Measurements from ENCODE around the gene EIF4A2.

DNA sequence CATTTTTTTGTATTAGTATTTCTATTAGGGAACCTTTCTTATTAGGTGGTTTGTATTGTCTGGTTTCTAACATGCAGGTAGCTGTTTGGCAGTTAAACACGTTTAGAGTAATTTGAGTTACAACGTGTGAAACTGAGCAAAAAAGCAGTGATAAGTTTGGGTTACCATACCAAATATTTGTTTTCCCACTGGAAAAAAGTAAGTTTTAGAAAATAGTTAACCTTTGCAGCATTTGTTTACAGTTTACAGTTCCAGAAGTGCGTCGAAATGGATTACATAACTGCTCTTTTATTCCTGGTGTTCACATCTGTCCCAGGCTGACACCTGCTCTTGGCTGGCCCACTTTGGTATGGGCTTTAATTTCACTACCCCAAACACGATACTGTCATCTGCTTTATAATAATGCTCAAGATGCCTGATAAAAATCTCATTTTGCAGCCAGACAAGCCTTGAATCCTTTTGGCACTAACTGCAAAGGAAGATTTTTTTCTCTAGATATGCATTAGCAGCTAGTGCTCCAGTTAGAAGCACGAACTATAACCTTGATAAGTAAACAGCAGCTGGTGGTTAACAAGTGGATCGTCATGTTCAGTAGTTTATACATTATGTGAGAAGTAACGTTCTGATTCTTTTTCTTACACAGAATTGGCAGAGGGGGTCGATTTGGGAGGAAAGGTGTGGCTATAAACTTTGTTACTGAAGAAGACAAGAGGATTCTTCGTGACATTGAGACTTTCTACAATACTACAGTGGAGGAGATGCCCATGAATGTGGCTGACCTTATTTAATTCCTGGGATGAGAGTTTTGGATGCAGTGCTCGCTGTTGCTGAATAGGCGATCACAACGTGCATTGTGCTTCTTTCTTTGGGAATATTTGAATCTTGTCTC is 5.3 kb downstream of the EIF4A2 start:
- TF ChIP-seq, protein P1, sequence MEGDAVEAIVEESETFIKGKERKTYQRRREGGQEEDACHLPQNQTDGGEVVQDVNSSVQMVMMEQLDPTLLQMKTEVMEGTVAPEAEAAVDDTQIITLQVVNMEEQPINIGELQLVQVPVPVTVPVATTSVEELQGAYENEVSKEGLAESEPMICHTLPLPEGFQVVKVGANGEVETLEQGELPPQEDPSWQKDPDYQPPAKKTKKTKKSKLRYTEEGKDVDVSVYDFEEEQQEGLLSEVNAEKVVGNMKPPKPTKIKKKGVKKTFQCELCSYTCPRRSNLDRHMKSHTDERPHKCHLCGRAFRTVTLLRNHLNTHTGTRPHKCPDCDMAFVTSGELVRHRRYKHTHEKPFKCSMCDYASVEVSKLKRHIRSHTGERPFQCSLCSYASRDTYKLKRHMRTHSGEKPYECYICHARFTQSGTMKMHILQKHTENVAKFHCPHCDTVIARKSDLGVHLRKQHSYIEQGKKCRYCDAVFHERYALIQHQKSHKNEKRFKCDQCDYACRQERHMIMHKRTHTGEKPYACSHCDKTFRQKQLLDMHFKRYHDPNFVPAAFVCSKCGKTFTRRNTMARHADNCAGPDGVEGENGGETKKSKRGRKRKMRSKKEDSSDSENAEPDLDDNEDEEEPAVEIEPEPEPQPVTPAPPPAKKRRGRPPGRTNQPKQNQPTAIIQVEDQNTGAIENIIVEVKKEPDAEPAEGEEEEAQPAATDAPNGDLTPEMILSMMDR (IDR thresholded peaks at IDR 0.05), result no peak
- TF ChIP-seq POLR2A (IDR thresholded peaks at IDR 0.05), result no peak
